ENCODE data around the gene IFNL4. TPM values are rescaled to one million over a fixed set of nuclear protein-coding genes. Genes with fewer than 3 reads are reported as not detected.
A peak's percentile ranks its signal among the peaks of the same experiment; 100 is the strongest.

The IFNL4 gene
- polyA plus RNA-seq, 2 of the 4 experiments (the other 2 are of a cell fraction): not detected

- Histone ChIP-seq H3K4me2 (no peak overlapping the region), H3K9me3 (no peaks in the 10 kb centered on the region), H3K27ac (peak overlapping the region in 1 of 2 experiments; percentile 13; a peak in 1 of 6 replicates), H3K4me1 (peaks cover 44% of the 10 kb centered on the region), H3K4me3 (no peak overlapping the region)
- no peak for ATAC-seq
- no peak for FAIRE-seq
- ChIA-PET POLR2A (no interaction called here), CTCF (interaction anchor here (0.6 to 6.3 kb wide), 11 partner anchors 9 to 201 kb away, joined by 3 to 39 read pairs (median 7); no protein-coding TSS in a partner anchor)
- WGBS (ENCODE audit: missing lambda C conversion rate): 70% methylated on average over 7 of the region's 7 CpGs
- no peak for DNase-seq (ENCODE audit: low read depth in 1 of 2, low spot score in 1 of 2)
- TF ChIP-seq REST (IDR thresholded peaks at IDR 0.05) (no peak), RAD21 (conservative IDR thresholded peaks at IDR 0.05 in 1 of 2, IDR thresholded peaks at IDR 0.05 in 1 of 2) (no peak), CBX2 (IDR thresholded peaks at IDR 0.05; ENCODE audit: borderline replicate concordance, low read depth) (no peak), RARB (CRISPR knock-in tag; IDR thresholded peaks at IDR 0.05) (no peak), MAFK (IDR thresholded peaks at IDR 0.05; ENCODE audit: partially characterized antibody) (no peak), KDM1A (IDR thresholded peaks at IDR 0.05; ENCODE audit: low read depth) (no peak), EHMT2 (IDR thresholded peaks at IDR 0.05; ENCODE audit: low read depth) (no peak), JUN (IDR thresholded peaks at IDR 0.05) (no peak), MYC (IDR thresholded peaks at IDR 0.05; ENCODE audit: borderline replicate concordance, low read length) (no peak), USF2 (IDR thresholded peaks at IDR 0.05) (no peak), BHLHE40 (IDR thresholded peaks at IDR 0.05; ENCODE audit: low read depth, low read length) (no peak), TFCP2L1 (CRISPR knock-in tag; IDR thresholded peaks at IDR 0.05) (no peak)
- TF ChIP-seq, protein P1, sequence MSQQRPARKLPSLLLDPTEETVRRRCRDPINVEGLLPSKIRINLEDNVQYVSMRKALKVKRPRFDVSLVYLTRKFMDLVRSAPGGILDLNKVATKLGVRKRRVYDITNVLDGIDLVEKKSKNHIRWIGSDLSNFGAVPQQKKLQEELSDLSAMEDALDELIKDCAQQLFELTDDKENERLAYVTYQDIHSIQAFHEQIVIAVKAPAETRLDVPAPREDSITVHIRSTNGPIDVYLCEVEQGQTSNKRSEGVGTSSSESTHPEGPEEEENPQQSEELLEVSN (IDR thresholded peaks at IDR 0.05; ENCODE audit: borderline replicate concordance, low read depth): no peak
- TF ChIP-seq, protein P2, sequence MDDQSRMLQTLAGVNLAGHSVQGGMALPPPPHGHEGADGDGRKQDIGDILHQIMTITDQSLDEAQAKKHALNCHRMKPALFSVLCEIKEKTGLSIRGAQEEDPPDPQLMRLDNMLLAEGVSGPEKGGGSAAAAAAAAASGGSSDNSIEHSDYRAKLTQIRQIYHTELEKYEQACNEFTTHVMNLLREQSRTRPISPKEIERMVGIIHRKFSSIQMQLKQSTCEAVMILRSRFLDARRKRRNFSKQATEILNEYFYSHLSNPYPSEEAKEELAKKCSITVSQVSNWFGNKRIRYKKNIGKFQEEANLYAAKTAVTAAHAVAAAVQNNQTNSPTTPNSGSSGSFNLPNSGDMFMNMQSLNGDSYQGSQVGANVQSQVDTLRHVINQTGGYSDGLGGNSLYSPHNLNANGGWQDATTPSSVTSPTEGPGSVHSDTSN (IDR thresholded peaks at IDR 0.05): no peak
Observed at GRCh38 chr19:39196320-39196719, 52.3 kb downstream of the IFNL4 start.

Other genes with a start within 250 kb of the IFNL4 start
- gene FBXO27, start 216.3 kb downstream of the IFNL4 start, polyA plus RNA-seq (2011; rRNA removed): 13.4 and 15.2 TPM in 2 replicates
- 12.5 to 17.5 TPM (median 14.2 TPM) in 3 replicates for gene FBXO27, start 216.3 kb downstream of the IFNL4 start, polyA plus RNA-seq (2017; fragmentation: RNase III; extraction: RNeasy Plus Mini Kit Qiagen cat#74134 plus additional on column Dnase treatment)
- gene ACP7, start 164.5 kb downstream of the IFNL4 start, polyA plus RNA-seq (2011; rRNA removed): 0.06 and 0.08 TPM in 2 replicates
- 0.25 to 0.44 TPM (median 0.28 TPM) in 3 replicates for gene ACP7, start 164.5 kb downstream of the IFNL4 start, polyA plus RNA-seq (2017; fragmentation: RNase III; extraction: RNeasy Plus Mini Kit Qiagen cat#74134 plus additional on column Dnase treatment)
- gene PAK4, start 123.1 kb downstream of the IFNL4 start, polyA plus RNA-seq (2011; rRNA removed): 37.9 and 42.9 TPM in 2 replicates
- gene PAK4, start 123.1 kb downstream of the IFNL4 start, polyA plus RNA-seq (2017; fragmentation: RNase III; extraction: RNeasy Plus Mini Kit Qiagen cat#74134 plus additional on column Dnase treatment): 75.8 to 84.2 TPM (median 76.7 TPM) in 3 replicates
- gene NCCRP1, start 51.9 kb downstream of the IFNL4 start, polyA plus RNA-seq (2011; rRNA removed): 0.90 and 1.1 TPM in 2 replicates
- 0.71 to 1.1 TPM (median 0.99 TPM) in 3 replicates for gene NCCRP1, start 51.9 kb downstream of the IFNL4 start, polyA plus RNA-seq (2017; fragmentation: RNase III; extraction: RNeasy Plus Mini Kit Qiagen cat#74134 plus additional on column Dnase treatment)
- gene SYCN, start 44.6 kb downstream of the IFNL4 start, polyA plus RNA-seq (2011; rRNA removed): not detected in 2 replicates
- not detected in 3 replicates for gene SYCN, start 44.6 kb downstream of the IFNL4 start, polyA plus RNA-seq (2017; fragmentation: RNase III; extraction: RNeasy Plus Mini Kit Qiagen cat#74134 plus additional on column Dnase treatment)
- not detected in 2 replicates for gene IFNL3, start 3.9 kb downstream of the IFNL4 start, polyA plus RNA-seq (2011; rRNA removed)
- gene IFNL3, start 3.9 kb downstream of the IFNL4 start, polyA plus RNA-seq (2017; fragmentation: RNase III; extraction: RNeasy Plus Mini Kit Qiagen cat#74134 plus additional on column Dnase treatment): not detected in 3 replicates
- not detected in 2 replicates for gene IFNL2, start 19.5 kb upstream of the IFNL4 start, polyA plus RNA-seq (2011; rRNA removed)
- not detected in 3 replicates for gene IFNL2, start 19.5 kb upstream of the IFNL4 start, polyA plus RNA-seq (2017; fragmentation: RNase III; extraction: RNeasy Plus Mini Kit Qiagen cat#74134 plus additional on column Dnase treatment)
- gene IFNL1, start 47.6 kb upstream of the IFNL4 start, polyA plus RNA-seq (2011; rRNA removed): not detected in 2 replicates
- not detected in 3 replicates for gene IFNL1, start 47.6 kb upstream of the IFNL4 start, polyA plus RNA-seq (2017; fragmentation: RNase III; extraction: RNeasy Plus Mini Kit Qiagen cat#74134 plus additional on column Dnase treatment)
- gene LRFN1, start 72.0 kb upstream of the IFNL4 start, polyA plus RNA-seq (2011; rRNA removed): 1.1 and 1.6 TPM in 2 replicates
- gene LRFN1, start 72.0 kb upstream of the IFNL4 start, polyA plus RNA-seq (2017; fragmentation: RNase III; extraction: RNeasy Plus Mini Kit Qiagen cat#74134 plus additional on column Dnase treatment): 7.9 to 9.1 TPM (median 8.7 TPM) in 3 replicates
- 0.37 TPM in 1 of 2 replicates, not detected in the other for gene GMFG, start 87.2 kb upstream of the IFNL4 start, polyA plus RNA-seq (2011; rRNA removed)
- gene GMFG, start 87.2 kb upstream of the IFNL4 start, polyA plus RNA-seq (2017; fragmentation: RNase III; extraction: RNeasy Plus Mini Kit Qiagen cat#74134 plus additional on column Dnase treatment): 0.47 TPM in 1 of 3 replicates, not detected in the others
- 82.1 and 101 TPM in 2 replicates for gene SAMD4B, start 93.6 kb upstream of the IFNL4 start, polyA plus RNA-seq (2011; rRNA removed)
- gene SAMD4B, start 93.6 kb upstream of the IFNL4 start, polyA plus RNA-seq (2017; fragmentation: RNase III; extraction: RNeasy Plus Mini Kit Qiagen cat#74134 plus additional on column Dnase treatment): 113 to 118 TPM (median 116 TPM) in 3 replicates
- gene PAF1, start 142.2 kb upstream of the IFNL4 start, polyA plus RNA-seq (2011; rRNA removed): 73.0 and 103 TPM in 2 replicates
- 89.4 to 110 TPM (median 108 TPM) in 3 replicates for gene PAF1, start 142.2 kb upstream of the IFNL4 start, polyA plus RNA-seq (2017; fragmentation: RNase III; extraction: RNeasy Plus Mini Kit Qiagen cat#74134 plus additional on column Dnase treatment)
- 55.7 and 57.5 TPM in 2 replicates for gene MED29, start 142.5 kb upstream of the IFNL4 start, polyA plus RNA-seq (2011; rRNA removed)
- 47.7 to 50.7 TPM (median 48.7 TPM) in 3 replicates for gene MED29, start 142.5 kb upstream of the IFNL4 start, polyA plus RNA-seq (2017; fragmentation: RNase III; extraction: RNeasy Plus Mini Kit Qiagen cat#74134 plus additional on column Dnase treatment)
- 29.1 and 35.6 TPM in 2 replicates for gene ZFP36, start 158.0 kb upstream of the IFNL4 start, polyA plus RNA-seq (2011; rRNA removed)
- gene ZFP36, start 158.0 kb upstream of the IFNL4 start, polyA plus RNA-seq (2017; fragmentation: RNase III; extraction: RNeasy Plus Mini Kit Qiagen cat#74134 plus additional on column Dnase treatment): 16.5 to 22.1 TPM (median 18.3 TPM) in 3 replicates
- gene PLEKHG2, start 163.8 kb upstream of the IFNL4 start, polyA plus RNA-seq (2011; rRNA removed): 21.6 and 35.1 TPM in 2 replicates
- gene PLEKHG2, start 163.8 kb upstream of the IFNL4 start, polyA plus RNA-seq (2017; fragmentation: RNase III; extraction: RNeasy Plus Mini Kit Qiagen cat#74134 plus additional on column Dnase treatment): 32.2 to 41.7 TPM (median 39.1 TPM) in 3 replicates
- gene RPS16, start 187.1 kb upstream of the IFNL4 start, polyA plus RNA-seq (2011; rRNA removed): 4,855 and 5,722 TPM in 2 replicates
- gene RPS16, start 187.1 kb upstream of the IFNL4 start, polyA plus RNA-seq (2017; fragmentation: RNase III; extraction: RNeasy Plus Mini Kit Qiagen cat#74134 plus additional on column Dnase treatment): 4,280 to 4,348 TPM (median 4,297 TPM) in 3 replicates
- gene SUPT5H, start 196.7 kb upstream of the IFNL4 start, polyA plus RNA-seq (2011; rRNA removed): 133 and 186 TPM in 2 replicates
- 200 to 223 TPM (median 222 TPM) in 3 replicates for gene SUPT5H, start 196.7 kb upstream of the IFNL4 start, polyA plus RNA-seq (2017; fragmentation: RNase III; extraction: RNeasy Plus Mini Kit Qiagen cat#74134 plus additional on column Dnase treatment)
- 234 and 246 TPM in 2 replicates for gene TIMM50, start 232.0 kb upstream of the IFNL4 start, polyA plus RNA-seq (2011; rRNA removed)
- gene TIMM50, start 232.0 kb upstream of the IFNL4 start, polyA plus RNA-seq (2017; fragmentation: RNase III; extraction: RNeasy Plus Mini Kit Qiagen cat#74134 plus additional on column Dnase treatment): 196 to 206 TPM (median 204 TPM) in 3 replicates